ENCODE data around the gene PLAAT5. TPM values are rescaled to one million over a fixed set of nuclear protein-coding genes. Genes with fewer than 3 reads are reported as not detected.

The PLAAT5 gene
- total RNA-seq, 2 donors from 2014 or later, result 14.0 to 18.1 TPM

- peaks cover 12% of the 10 kb centered on the region for H3K4me1 Mint-ChIP-seq
- Histone ChIP-seq H3K27me3 (ENCODE audit: control insufficient read depth, insufficient read depth, low read length, poor library complexity, severe bottlenecking) (no peaks in the 10 kb centered on the region), H3K9ac (ENCODE audit: extremely low read depth, low read length, poor library complexity, severe bottlenecking) (no peak overlapping the region), H3K4me3 (ENCODE audit: low read length) (no peak overlapping the region), H3K27ac (ENCODE audit: low read depth, low read length) (no peak overlapping the region), H3K36me3 (ENCODE audit: control insufficient read depth, insufficient read depth, low read length) (no peaks in the 10 kb centered on the region), H3K4me1 (ENCODE audit: control insufficient read depth, insufficient read depth, low read length) (no peaks in the 10 kb centered on the region), H3K9me3 (ENCODE audit: control insufficient read depth, low read length) (peaks cover 82% of the 10 kb centered on the region)
- H3K36me3 Mint-ChIP-seq (ENCODE audit: low read depth), result peaks cover 24% of the 10 kb centered on the region
- peaks cover 7% of the 10 kb centered on the region for H3K27me3 Mint-ChIP-seq (ENCODE audit: insufficient read depth)
- WGBS, 2 experiments (ENCODE audit: insufficient coverage in 1 of 2, insufficient read length in 1 of 2), result 92 to 98% methylated on average over 4 to 6 of the region's 6 CpGs
- peaks cover 46% of the 10 kb centered on the region for H3K9me3 Mint-ChIP-seq
- H3K4me3 Mint-ChIP-seq, result no peak overlapping the region
- no peak for TF ChIP-seq CTCF (conservative IDR thresholded peaks at IDR 0.05)
- no peak overlapping the region for H3K27ac Mint-ChIP-seq
- DNase-seq, result no peak
Observed at GRCh38 chr11:63494975-63495374, 4.0 kb upstream of the PLAAT5 start.

GRCh38 chr11:63493127-63493526 lies 2.2 kb upstream of the PLAAT5 start:
- 100% methylated on average over 1 of the region's 1 CpG; no CpG with 5 or more reads in 1 of the 2 experiments for WGBS, 2 experiments (ENCODE audit: insufficient coverage in 1 of 2, insufficient read length in 1 of 2)
- H3K4me1 ChIP-seq (ENCODE audit: control insufficient read depth, insufficient read depth, low read length), result no peaks in the 10 kb centered on the region
- Mint-ChIP-seq H3K4me1 (peaks cover 27% of the 10 kb centered on the region), H3K4me3 (no peak overlapping the region), H3K9me3 (peaks cover 29% of the 10 kb centered on the region), H3K27ac (no peak overlapping the region), H3K27me3 (ENCODE audit: insufficient read depth) (peaks cover 5% of the 10 kb centered on the region), H3K36me3 (ENCODE audit: low read depth) (peaks cover 12% of the 10 kb centered on the region)
- peaks cover 64% of the 10 kb centered on the region for H3K9me3 ChIP-seq (ENCODE audit: control insufficient read depth, low read length)
- H3K4me3 ChIP-seq (ENCODE audit: low read length), result peak overlapping the region; percentile 64
- no peak overlapping the region for H3K9ac ChIP-seq (ENCODE audit: extremely low read depth, low read length, poor library complexity, severe bottlenecking)
- H3K27me3 ChIP-seq (ENCODE audit: control insufficient read depth, insufficient read depth, low read length, poor library complexity, severe bottlenecking), result no peaks in the 10 kb centered on the region
- H3K36me3 ChIP-seq (ENCODE audit: control insufficient read depth, insufficient read depth, low read length), result no peaks in the 10 kb centered on the region
- DNase-seq, result no peak
- H3K27ac ChIP-seq (ENCODE audit: low read depth, low read length), result no peak overlapping the region
- no peak for TF ChIP-seq CTCF (conservative IDR thresholded peaks at IDR 0.05)

GRCh38 chr11:63492441-63492840 lies 1.5 kb upstream of the PLAAT5 start:
- 100% methylated on average over 1 of the region's 1 CpG; no CpG with 5 or more reads in 1 of the 2 experiments for WGBS, 2 experiments (ENCODE audit: insufficient coverage in 1 of 2, insufficient read length in 1 of 2)
- H3K4me1 ChIP-seq (ENCODE audit: control insufficient read depth, insufficient read depth, low read length), result no peaks in the 10 kb centered on the region
- H3K36me3 ChIP-seq (ENCODE audit: control insufficient read depth, insufficient read depth, low read length), result no peaks in the 10 kb centered on the region
- Mint-ChIP-seq H3K27ac (no peak overlapping the region), H3K9me3 (peaks cover 24% of the 10 kb centered on the region), H3K27me3 (ENCODE audit: insufficient read depth) (peaks cover 6% of the 10 kb centered on the region), H3K4me1 (peaks cover 27% of the 10 kb centered on the region), H3K4me3 (peak overlapping the region; percentile 79), H3K36me3 (ENCODE audit: low read depth) (peaks cover 10% of the 10 kb centered on the region)
- H3K27ac ChIP-seq (ENCODE audit: low read depth, low read length), result no peak overlapping the region
- TF ChIP-seq CTCF (conservative IDR thresholded peaks at IDR 0.05), result no peak
- H3K27me3 ChIP-seq (ENCODE audit: control insufficient read depth, insufficient read depth, low read length, poor library complexity, severe bottlenecking), result no peaks in the 10 kb centered on the region
- H3K4me3 ChIP-seq (ENCODE audit: low read length), result peak overlapping the region; percentile 64
- H3K9ac ChIP-seq (ENCODE audit: extremely low read depth, low read length, poor library complexity, severe bottlenecking), result no peak overlapping the region
- no peak for DNase-seq
- H3K9me3 ChIP-seq (ENCODE audit: control insufficient read depth, low read length), result peaks cover 57% of the 10 kb centered on the region
